Eye (tissue), 1 donor: ENCODE data around the gene ZFX.
"Not testable (repeated sequence)": the region's sequence is repeated elsewhere in the genome, so short reads cannot be mapped to it uniquely, and the experiment has no call there.

Experiments
- DNase-seq: peaks from one replicate; pipeline ENCODE4 v3.0.0-alpha.2; 2015

The ZFX gene

DNA sequence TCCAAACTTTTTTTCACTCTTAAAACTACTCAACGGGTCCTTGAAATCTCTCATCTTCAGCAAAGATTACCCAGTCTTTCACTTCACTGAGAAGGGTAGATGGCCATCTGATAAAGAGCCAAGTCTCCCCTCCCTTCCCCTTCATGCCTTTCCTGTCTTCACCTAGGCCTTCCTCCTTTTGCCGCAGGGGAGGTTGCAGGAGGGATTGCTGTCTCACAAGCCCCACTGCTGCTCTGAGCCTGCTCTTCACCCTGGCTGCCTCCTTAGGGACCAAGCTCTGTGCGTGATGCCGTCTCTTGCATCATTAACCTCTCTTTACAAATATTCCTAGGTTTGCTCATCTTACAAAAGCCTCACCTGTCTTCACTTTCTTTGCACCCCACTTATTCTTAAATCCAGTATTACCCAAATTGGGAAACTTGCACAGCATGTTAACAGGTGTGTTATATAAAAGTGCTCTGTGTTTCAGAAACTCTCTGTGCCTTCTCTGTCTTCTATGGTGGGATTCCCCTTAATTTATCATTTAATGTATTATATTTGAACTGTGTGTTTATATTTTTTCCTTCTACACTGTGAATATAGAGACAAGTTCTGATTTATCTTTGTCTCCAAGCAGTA is 3.8 kb downstream of the ZFX start:
- no peak for DNase-seq

DNA sequence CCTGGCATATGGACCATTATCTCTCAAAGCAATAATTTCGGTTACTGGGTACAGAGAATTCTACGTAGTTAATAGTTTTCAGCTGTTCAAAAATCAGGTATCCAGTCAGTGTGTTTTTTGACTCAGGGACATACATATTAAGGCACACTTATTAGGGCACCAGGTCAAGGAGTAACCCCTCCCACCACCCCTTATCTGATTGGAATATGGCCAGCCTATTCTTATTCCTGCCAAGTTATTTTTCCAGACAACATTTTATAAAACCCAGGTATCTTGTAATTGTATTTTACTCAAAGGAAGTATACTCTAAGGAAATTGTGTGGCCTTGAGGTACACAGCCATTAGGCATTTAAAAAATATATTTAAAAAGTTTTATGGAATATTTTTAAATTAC is 4.3 kb downstream of the ZFX start:
- DNase-seq, result no peak

DNA sequence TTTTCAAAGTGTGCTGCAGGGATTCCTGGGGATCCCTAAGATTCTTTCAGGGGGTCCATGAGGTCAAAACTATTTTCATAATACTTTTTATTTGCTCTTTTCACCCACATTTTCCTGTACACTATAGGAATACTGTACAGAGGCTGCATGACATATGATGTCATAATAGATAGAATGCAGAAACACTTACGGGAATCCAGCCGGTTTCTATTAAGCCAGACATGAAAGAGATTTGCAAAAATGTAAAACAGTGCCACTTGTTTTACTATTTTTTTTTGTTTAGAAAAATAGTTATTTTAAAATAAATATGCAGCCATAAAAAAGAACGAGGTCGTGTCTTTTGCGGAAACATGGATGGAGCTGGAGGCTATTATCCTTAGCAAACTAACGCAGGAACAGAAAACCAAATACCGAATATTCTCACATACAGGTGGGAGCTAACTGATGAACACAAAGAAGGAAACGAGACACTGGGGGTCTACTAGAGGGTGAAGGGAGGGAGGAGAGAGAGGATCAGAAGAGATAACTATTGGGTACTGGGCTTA is 5.0 kb downstream of the ZFX start:
- DNase-seq, result no peak

DNA sequence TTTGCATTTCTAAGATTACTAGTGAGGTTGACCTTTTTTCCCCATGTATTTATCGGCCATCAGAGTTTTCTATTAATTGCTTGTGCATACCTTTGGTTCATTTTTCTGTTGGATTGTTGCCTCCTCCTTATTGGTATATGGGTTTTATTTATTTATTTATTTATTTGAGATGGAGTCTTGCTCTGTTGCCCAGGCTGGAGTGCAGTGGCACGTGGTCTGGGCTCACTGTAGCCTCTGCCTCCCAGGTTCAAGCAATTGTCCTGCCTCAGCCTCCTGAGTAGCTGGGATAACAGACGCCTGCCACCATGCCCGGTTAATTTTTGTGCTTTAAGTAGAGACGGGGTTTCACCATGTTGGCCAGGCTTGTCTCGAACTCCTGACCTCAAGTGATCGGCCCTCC is 6.2 kb downstream of the ZFX start:
- not testable (repeated sequence) for DNase-seq

DNA sequence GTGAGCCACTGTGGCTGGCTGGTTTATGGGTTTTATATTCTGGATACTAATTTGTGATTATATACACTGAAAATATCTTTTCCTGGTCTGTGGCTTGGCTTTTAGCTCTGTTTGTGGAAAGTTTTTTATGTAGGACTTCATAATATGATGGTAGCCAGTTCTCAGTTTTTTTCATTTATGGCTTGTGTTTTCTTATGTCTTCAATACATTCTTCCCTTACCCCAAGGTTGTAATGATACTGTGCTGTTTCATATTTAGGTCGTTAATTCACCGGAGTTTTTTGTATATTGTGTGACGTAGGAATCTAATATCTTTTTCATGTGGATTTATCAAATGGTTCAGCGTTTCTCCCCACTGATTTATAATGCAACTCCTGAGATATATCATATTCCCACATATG is 6.6 kb downstream of the ZFX start:
- DNase-seq, result no peak

DNA sequence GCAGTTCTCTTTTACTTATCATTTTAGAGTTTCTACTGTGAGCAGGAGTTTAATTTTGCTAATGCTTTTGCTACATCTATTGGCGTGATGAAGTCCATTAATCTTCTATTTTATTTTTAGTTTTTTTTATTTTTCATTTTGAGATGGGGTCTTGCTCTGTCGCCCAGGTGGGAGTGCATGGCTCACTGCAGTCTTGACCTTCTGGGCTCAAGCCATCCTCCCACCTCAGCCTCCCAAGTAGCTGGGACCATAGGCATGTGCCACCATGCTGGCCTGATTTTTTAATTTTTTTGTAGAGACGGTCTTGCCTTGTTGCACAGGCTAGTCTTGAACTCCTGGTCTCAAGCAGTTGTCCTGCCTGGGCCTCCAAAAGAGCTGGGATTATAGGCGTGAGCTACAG is 9.4 kb downstream of the ZFX start:
- no peak for DNase-seq

DNA sequence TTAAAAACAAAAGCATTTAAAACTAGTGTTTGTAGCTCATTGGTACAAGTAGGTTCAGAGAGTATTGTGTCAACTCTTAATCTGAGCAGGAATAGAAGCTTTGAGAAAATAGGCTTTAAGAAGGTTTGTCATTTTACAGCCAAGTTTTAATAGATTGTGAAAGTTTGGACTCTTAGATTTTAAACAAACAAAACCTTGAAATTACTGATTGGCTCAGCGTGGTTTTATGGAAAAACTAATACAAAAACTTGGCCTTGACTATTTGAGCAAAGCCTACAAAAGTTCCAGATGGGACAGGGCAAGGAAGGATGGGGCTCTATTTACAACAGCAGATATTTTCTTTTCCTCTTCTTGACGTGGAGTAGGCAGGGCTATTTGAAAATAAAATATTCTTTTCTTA is 16.5 kb downstream of the ZFX start:
- no peak for DNase-seq

DNA sequence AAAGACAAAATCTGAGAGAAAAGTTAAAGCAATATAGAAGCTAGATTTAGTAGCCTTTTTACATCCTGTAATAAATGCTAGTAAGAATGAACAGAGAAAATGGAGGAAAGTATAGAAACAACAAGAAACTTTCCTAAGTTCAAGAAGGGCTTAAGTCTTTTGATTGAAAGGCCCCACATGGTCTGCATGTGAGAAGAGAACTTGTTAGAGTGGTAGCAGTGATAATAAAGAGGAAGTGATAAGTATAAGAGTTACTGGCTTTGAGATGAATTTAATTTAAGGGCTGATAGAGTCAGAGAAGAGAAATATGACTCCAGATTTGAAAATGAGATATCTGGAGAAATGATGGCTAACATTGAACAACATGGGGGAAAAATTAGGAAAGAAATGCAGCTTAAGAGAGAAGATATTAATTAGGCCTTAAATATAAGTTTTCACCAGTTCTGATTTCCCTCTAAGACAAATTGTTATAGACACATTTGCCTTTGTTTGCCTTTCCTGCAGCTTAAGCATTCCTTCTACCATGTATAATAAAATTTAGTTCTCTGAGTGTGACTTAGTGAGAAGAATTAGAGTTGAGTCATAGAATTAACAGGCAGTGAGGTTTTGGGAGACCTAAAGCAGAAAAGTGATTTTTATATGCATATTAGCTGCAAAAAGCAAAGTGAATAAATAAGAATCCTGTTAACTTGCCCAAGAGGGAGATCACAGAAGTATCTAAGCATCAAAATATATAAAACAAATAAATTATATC is 18.4 kb downstream of the ZFX start:
- no peak for DNase-seq

DNA sequence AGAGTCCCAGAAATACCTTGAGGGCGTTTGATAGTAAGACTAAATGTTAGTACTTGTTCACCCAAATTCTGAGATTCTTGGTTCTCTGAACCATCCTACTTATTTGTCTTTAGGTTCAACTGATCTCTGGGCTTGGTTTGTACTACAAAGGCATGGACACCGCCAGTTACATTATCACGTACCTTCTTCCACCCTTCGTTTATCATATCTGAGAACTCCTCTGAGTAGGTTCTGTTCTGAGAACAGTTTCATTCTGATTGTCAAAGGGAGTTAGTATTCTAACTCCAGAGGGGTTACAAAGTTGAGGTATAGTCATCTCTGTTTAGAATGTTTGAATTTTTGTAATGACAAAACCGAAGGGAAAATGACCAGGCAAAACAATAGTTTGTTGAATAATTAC is 19.3 kb downstream of the ZFX start:
- DNase-seq, result no peak

DNA sequence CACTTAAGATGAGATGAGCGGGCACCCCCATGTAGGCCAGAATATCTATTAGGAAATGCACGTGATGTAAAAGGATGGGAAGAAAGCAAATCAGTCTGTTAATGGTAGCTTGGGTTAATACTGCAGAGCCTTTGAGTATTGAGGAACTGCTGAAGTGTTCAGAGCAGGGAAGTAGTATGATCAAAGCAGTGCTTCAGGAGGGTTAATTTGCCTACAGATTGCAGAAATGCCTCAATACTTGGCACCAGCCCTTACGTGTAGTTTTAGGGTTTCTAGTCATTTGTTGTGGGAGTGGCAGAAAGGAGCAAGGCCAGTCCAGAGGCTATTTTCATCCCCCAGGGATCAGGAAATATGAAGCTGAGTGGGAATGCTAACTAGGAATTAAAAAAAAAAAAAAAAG is 19.7 kb downstream of the ZFX start:
- no peak for DNase-seq

DNA sequence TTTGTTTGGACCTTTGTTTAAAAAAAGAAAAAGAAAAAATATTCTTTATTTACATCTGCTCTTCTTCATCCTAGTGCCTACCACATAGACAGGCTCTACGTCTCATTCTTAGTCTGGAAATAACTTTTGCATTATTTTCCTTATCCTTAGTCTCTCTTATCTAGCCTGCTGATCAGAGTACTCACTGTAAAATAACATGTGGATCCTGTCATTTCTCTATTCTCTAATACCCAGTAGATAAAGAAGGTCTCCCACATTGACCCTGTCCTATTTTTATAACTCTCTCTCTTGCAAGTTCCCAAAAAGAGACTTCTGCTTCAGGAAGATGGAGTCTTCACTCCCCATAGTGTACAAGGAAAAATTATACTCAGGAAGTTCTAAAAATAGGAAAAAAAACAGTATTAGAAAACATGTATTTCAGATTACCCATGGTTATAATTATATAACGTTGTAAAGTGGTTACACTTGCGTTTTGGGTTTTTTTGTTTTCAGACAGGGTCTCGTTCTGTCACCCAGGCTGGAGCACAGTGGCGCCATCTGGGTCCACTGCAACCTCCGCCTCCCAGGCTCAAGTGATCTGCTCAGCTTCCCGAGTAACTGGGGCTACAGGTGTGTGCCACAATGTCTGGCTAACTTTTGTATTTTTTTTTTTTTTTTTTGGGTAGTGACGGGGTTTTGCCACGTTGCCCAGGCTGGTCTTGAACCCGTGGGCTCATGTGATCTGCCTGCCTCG is 23.8 kb downstream of the ZFX start:
- no peak for DNase-seq

DNA sequence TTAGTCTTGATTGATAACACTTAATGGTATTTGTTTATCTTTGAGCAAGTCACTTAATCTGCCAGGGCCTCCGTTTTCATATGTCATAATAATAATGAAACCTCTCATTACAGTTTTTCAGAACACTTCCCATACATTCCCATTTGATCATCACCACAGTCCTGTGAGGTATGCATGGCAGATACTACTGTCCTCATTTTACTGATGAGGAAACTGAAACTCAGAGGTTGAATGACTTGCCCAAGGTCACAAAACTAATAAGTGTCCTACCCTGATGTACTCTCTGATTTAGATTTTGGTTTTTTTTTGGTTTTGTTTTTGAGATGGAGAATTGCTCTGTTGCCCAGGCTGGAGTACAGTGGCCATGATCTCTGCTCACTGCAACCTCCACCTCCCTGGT is 25.7 kb downstream of the ZFX start:
- no peak for DNase-seq

DNA sequence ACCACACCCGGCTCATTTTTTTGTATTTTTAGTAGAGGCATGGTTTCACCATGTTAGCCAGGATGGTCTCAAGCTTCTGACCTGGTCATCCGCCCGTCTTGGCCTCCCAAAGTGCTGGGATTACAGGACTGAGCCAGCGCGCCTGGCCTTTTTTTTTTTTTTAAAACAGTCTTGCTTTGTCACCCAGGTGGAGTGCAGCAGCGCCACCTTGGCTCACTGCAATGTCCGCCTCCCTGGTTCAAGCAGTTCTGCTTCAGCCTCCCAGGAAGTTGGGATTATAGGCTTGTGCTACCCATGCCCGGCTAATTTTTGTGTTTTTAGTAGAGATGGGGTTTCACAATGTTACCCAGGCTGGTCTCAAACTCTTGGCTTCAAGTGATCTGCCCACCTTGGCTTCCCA is 28.9 kb downstream of the ZFX start:
- no peak for DNase-seq

DNA sequence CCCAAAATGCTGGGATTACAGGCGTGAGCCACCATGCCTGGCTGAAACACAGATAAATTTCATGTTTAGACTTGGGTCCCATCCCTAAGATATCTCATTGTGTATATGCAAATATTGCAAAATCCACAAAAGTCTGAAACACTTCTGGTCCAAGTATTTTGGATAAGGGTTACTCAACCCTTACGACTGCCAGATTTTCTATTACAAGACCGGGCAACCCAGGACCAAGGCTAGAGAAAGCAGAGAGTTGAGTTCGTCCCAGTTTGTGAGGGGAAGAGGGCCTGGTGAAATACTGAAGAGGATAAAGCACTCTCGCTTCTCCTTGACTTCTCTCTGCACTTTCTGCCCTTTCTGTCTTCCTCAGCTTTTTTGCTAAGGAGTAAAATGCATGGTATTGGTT is 34.5 kb downstream of the ZFX start:
- DNase-seq, result no peak

DNA sequence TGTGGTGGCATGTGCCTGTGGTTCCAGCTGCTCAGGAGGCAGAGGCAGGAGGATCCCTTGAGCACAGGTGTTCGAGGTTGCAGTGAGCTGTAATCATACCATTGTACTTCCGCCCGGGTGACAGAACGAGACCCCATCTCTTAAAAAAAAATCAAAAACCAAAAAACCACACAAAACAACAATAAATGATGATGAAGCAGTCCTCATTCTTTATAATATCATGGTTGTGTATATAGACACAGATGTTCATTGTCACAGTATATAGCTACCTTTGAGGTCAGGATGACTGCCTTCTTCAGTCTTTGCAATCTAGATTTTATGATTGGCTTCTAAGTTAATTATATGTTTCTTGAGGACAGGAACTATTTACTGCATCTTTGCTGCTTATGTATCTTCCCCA is 37.0 kb downstream of the ZFX start:
- DNase-seq, result no peak

DNA sequence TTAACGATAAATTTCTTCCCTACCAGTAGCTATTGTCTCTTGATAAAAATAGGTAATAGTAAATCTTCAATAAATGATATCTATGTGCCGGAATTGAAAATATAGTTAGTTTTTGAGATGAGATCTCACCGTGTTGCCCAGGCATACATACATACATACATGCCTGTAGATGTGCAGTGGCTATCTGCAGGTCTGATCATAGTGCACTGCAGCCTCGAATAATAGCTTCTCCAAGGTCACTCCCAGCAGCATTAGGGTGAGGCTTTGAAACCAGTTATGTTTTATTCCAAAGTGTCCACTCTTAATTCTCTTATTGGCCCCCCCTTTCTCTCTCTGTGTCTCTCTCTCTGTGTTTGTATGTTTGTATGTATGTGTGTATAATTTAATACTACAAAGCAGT is 37.5 kb downstream of the ZFX start:
- DNase-seq, result no peak

DNA sequence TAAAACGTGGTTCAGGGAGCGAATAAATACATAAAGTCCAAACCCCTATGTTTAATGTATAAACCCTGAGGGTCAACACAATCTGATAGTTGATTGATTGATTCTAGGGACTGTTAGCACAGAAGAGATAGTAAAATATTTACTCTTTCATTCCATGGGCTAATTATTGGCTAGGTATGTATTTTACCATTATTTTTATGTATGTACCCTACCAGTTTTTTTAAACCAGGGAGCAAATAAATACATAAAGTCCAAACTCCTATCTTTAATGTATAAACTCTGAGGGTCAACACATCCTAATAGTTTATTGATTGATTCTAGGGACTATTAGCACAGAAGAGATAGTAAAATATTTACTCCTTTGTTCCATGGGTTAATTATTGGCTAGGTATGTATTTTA is 40.0 kb downstream of the ZFX start:
- DNase-seq, result no peak

DNA sequence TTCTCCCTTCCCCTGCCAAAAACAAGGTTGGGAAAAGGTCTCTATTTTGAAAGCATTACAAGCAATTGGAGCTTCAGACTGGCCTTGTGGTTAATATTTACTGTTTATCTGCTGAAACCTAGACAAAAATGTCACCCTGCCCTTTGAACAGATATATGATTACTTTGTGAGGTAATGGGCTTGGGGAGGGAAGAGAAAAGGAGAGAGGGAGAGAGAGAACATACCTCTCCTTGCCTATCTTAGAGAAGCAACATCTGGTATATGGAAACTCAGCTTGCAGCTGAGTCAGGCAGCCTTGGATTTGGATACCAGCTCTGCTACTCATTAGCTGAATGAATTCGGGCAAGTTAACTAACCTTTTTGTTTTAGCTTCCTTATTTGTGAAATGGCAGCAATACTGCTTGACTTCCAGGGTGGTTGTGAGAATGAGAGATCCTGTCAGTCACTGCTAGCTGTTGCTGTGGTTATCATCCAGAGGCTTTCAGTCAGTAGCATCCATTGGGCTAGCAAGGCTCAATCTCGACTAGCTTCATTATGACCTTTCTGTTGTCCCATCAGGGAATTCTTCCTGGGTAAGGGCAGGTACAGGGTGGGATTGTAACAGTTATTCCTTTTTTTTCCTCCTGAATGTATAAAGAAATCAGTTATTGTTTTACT is 41.1 kb downstream of the ZFX start:
- no peak for DNase-seq

DNA sequence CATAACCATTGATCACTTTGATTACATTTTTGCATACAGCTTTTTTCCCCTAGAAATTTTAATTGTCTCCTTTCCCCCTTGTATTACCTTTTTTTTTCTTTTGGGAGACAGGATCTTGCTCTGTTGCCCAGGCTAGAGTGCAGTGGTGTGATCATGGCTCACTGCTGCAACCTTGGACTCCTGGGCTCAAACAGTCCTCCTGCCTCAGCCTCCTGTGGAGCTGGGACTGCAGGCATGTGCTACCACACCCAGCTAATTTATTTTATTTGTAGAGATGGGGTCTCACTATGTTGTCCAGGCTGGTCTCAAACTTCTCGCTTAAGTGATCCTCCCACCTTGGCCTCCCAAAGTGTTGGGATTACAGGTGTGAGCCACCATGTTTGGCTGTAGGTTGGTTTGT is 47.0 kb downstream of the ZFX start:
- DNase-seq, result no peak

DNA sequence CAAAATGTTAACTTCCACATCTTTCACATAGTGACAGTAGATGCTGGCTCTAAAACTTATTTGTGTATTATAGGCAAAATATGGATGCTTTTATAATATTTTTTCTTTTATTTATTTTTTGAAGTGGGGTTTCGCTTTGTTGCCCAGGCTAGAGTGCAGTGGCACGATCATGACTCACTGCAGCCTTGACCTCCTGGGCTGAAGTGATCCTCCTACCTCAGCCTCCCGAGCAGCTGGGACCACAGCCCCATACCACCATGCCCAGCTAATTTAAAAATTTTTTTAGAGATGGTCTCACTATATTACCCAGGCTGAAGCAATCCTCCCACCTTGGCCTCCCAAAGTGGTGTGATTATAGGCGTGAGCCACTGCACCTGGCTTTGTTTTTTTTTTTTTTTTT is 48.6 kb downstream of the ZFX start:
- DNase-seq, result no peak

DNA sequence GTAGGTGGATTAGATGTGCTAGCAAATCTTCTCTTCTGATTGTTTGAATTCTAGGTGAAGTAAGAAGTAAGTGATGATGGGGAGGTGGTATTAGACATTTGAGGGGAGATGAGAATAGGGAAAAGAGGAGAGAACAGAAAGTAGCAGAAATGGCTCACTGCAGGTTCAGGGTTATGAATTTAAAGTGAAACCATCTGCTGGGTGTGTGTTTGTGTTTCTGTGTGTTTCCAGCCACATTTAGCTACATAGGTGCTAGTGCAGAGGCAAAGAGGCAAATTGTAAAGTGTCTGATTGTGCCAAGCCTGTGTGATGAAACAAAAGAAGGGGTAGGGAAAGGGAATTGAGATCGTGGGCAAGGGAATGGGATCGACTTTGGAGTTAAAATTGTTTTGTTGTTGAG is 50.6 kb downstream of the ZFX start:
- DNase-seq, result no peak

DNA sequence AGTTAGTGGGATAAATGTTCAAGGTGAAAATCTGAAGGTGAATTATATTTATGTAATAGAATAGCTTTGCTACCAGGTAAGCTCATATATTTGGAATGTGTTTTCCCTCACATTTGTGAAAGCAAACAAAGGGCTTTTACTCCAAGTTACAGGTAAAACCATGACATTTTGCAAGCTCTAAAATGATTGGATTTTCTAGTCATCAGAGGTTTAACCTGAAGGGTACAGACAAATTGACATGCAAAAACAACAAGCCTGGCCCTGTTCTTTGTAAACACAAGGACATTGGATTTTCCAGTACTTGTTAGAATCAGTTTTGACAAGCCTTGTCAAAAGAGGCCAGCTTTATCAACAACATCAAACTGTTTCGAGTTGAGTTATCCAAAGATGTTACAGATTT is 51.7 kb downstream of the ZFX start:
- no peak for DNase-seq

DNA sequence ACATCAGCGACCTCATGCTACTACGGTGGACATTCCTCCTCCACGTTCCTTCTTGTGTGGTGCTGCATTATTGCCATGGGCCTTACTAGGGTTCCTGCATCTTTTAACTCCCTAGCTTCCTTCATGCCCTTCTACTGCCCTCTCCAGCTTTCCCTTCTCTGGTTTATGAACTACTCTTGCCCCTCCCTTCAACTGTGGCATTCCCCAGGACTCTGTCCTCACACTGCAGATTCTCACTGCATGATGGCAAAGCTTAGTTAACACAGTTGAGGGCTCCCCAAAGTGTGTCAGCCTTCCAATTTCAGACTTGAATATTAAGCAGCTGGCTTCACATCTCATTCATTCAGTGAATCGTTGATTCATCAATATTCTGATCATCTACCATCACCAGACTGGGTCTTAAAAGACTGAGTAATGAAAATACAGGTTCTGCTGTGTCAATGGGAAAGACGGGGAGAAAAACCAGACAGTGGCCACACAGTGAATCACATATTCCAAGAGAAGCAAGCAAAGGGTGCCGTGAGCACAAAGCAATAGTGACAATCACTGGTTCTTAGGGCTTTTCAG is 53.0 kb downstream of the ZFX start:
- no peak for DNase-seq
